Erythroblast (primary cell): ENCODE data around the gene GORASP2.

Experiments
- GATA1 ChIP-seq: IDR thresholded peaks from 2 replicates; pipeline ENCODE4 v1.6.1; 2011; ENCODE audit warnings: low read depth, mild to moderate bottlenecking, control low read depth, low read length, moderate library complexity
- POLR2A ChIP-seq: IDR thresholded peaks from 2 replicates; pipeline ENCODE4 v1.6.1; 2011; ENCODE audit warnings: mild to moderate bottlenecking, low read length

DNA sequence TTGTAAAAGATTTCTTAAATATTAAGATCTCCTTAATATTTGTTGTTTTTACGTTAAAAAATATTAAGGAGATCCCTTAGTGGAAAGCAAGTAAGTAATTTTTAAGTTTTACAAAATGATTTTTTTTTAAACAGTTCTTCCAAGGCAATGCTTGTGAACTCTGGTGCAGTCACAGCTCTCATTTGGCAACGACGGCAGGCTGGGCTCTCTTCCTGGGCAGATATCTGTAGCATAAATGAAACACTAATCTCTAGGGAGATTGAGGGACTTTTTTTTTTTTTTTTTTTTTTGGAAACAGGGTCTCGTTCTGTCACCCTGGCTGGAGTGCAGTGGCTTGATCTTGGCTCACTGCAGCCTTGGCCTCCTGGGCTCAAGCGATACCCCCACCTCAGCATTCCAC is 38.5 kb downstream of the GORASP2 start:
- TF ChIP-seq POLR2A, result no peak
- no peak for TF ChIP-seq GATA1
